Liver (tissue), 9 donors: ENCODE measurements around the gene MICAL2. TPM values are rescaled to one million over a fixed set of nuclear protein-coding genes. Genes with fewer than 3 reads are reported as not detected.
A peak's percentile ranks its signal among the peaks of the same experiment; 100 is the strongest.

ENCODE experiments used
- DNase-seq: peaks from one replicate; pipeline ENCODE4 v3.0.0-alpha.2; 2017; ENCODE audit warnings: low spot score
- H3K27ac ChIP-seq, 2 donors: one replicate each; pipeline ENCODE4 v1.7.0; 2013; ENCODE audit warnings: inconsistent platforms in 2 of 2, low read length in 2 of 2, control low read depth in 1 of 2, low read depth in 1 of 2, mild to moderate bottlenecking in 1 of 2
- H3K27me3 ChIP-seq, 4 donors: one replicate each; pipeline versions ENCODE4 v1.6.1 to v1.7.0; 2013; ENCODE audit warnings: low read length in 3 of 4, inconsistent platforms in 1 of 4, mild to moderate bottlenecking in 1 of 4, moderate library complexity in 1 of 4; ENCODE audit not compliant: control insufficient read depth in 4 of 4, insufficient read depth in 4 of 4
- H3K36me3 ChIP-seq, 4 donors: one replicate each; pipeline versions ENCODE4 v1.6.1 to v1.7.0; 2013; ENCODE audit warnings: low read length in 3 of 4, mild to moderate bottlenecking in 3 of 4, low read depth in 1 of 4, moderate library complexity in 1 of 4; ENCODE audit not compliant: control insufficient read depth in 4 of 4, insufficient read depth in 3 of 4
- H3K4me1 ChIP-seq, 4 donors: one replicate each; pipeline versions ENCODE4 v1.6.1 to v1.7.0; 2013; ENCODE audit warnings: low read length in 3 of 4, mild to moderate bottlenecking in 3 of 4, moderate library complexity in 1 of 4; ENCODE audit not compliant: control insufficient read depth in 4 of 4, insufficient read depth in 4 of 4
- H3K4me3 ChIP-seq, 3 donors: one replicate each; pipeline versions ENCODE4 v1.6.1 to v1.7.0; 2013; ENCODE audit warnings: low read length in 3 of 3, control low read depth in 1 of 3, low read depth in 1 of 3, mild to moderate bottlenecking in 1 of 3
- H3K9ac ChIP-seq, 2 donors: one replicate each; pipeline ENCODE4 v1.7.0; 2013; ENCODE audit warnings: low read length in 2 of 2, mild to moderate bottlenecking in 2 of 2, moderate library complexity in 2 of 2, control low read depth in 1 of 2, low read depth in 1 of 2
- H3K9me3 ChIP-seq, 4 donors: one replicate each; pipeline versions ENCODE4 v1.6.1 to v1.7.0; 2013; ENCODE audit warnings: low read length in 3 of 4; ENCODE audit not compliant: control insufficient read depth in 4 of 4
- EGR1 ChIP-seq, 2 donors: IDR thresholded peaks; 2 replicates each; pipeline ENCODE4 v1.6.1; 2016 to 2018; ENCODE audit warnings: antibody characterized with exemption in 2 of 2, low read depth in 2 of 2
- FOXA1 ChIP-seq: IDR thresholded peaks from 2 replicates; pipeline ENCODE4 v1.6.1; 2016; ENCODE audit warnings: antibody characterized with exemption
- FOXA2 ChIP-seq: IDR thresholded peaks from 2 replicates; pipeline ENCODE4 v1.6.1; 2016; ENCODE audit warnings: antibody characterized with exemption
- GABPA ChIP-seq, 2 donors: IDR thresholded peaks in 1 of 2; conservative IDR thresholded peaks in 1 of 2; 2 replicates each; pipeline ENCODE4 v1.6.1; 2016; ENCODE audit warnings: antibody characterized with exemption in 2 of 2, mild to moderate bottlenecking in 1 of 2, moderate library complexity in 1 of 2
- HNF4A ChIP-seq, 2 donors: conservative IDR thresholded peaks; 2 replicates each; pipeline ENCODE4 v1.6.1; 2016; ENCODE audit warnings: antibody characterized with exemption in 2 of 2, mild to moderate bottlenecking in 2 of 2
- HNF4G ChIP-seq: IDR thresholded peaks from 2 replicates; pipeline ENCODE4 v1.6.1; 2016; ENCODE audit warnings: antibody characterized with exemption
- MAX ChIP-seq: IDR thresholded peaks from 2 replicates; pipeline ENCODE4 v1.6.1; 2016; ENCODE audit warnings: antibody characterized with exemption
- NR2F2 ChIP-seq: IDR thresholded peaks from 2 replicates; pipeline ENCODE4 v1.6.1; 2016; ENCODE audit warnings: antibody characterized with exemption
- RAD21 ChIP-seq, 2 donors: IDR thresholded peaks; 2 replicates each; pipeline ENCODE4 v1.6.1; 2016; ENCODE audit warnings: antibody characterized with exemption in 2 of 2, mild to moderate bottlenecking in 2 of 2
- RXRA ChIP-seq, 2 donors: IDR thresholded peaks; 2 replicates each; pipeline ENCODE4 v1.6.1; 2017 to 2018; ENCODE audit warnings: antibody characterized with exemption in 2 of 2, mild to moderate bottlenecking in 1 of 2
- SP1 ChIP-seq: IDR thresholded peaks from 2 replicates; pipeline ENCODE4 v1.6.1; 2018; ENCODE audit warnings: antibody characterized with exemption, mild to moderate bottlenecking
- TAF1 ChIP-seq: conservative IDR thresholded peaks from 2 replicates; pipeline ENCODE4 v1.6.1; 2016; ENCODE audit warnings: antibody characterized with exemption, mild to moderate bottlenecking
- YY1 ChIP-seq: IDR thresholded peaks from 2 replicates; pipeline ENCODE4 v1.6.1; 2016; ENCODE audit warnings: antibody characterized with exemption, mild to moderate bottlenecking
- ZBTB33 ChIP-seq: IDR thresholded peaks from 2 replicates; pipeline ENCODE4 v1.6.1; 2016; ENCODE audit warnings: antibody characterized with exemption
- whole genome bisulfite sequencing: extraction: QIAGEN DNeasy Blood & Tissue Kit; methylation state at CpG from one replicate; pipeline ENCODE4 v1.1.7; 2013; 5-methylcytosine and 5-hydroxymethylcytosine counted together
- polyA plus RNA-seq, 2 donors: library from polyadenylated mRNA; stranded (reverse) in 1 of 2; unstranded in 1 of 2; fragments of 200-250 nt in 1 of 2; fragments of >200 nt in 1 of 2; fragmentation: Nextera tagmentation in 1 of 2; extraction: Ambion mirVana in 1 of 2; gene quantifications; one replicate each; pipeline versions ENCODE4 v1.2.1 to v1.2.3, GENCODE V29; 2013 to 2015
- total RNA-seq, 2 donors: library from RNA; depleted of rRNA; stranded (reverse); fragments of >200 nt; gene quantifications; one replicate each; pipeline ENCODE4 v1.2.3, GENCODE V29; 2014
- TF ChIP-seq, protein P1 (sequence below): fragments of 150-350 bp; IDR thresholded peaks from 2 replicates; pipeline ENCODE4 v1.5.1; 2017; ENCODE audit warnings: improper control_type of control experiment, low read depth, low read length; ENCODE audit not compliant: missing input control
- TF ChIP-seq, protein P2 (sequence below): IDR thresholded peaks from 2 replicates; pipeline ENCODE4 v1.6.1; 2016; ENCODE audit warnings: antibody characterized with exemption, mild to moderate bottlenecking
- TF ChIP-seq, protein P3 (sequence below): IDR thresholded peaks from 2 replicates; pipeline ENCODE4 v1.6.1; 2016; ENCODE audit warnings: antibody characterized with exemption
- donor health status: healthy.
- donor health status: healthy.
- donor health status: healthy.
- donor health status: healthy.
- donor health status: healthy.

The MICAL2 gene
- total and polyA plus RNA-seq, 4 donors = 17.5 to 113 (median 42.9) TPM

DNA sequence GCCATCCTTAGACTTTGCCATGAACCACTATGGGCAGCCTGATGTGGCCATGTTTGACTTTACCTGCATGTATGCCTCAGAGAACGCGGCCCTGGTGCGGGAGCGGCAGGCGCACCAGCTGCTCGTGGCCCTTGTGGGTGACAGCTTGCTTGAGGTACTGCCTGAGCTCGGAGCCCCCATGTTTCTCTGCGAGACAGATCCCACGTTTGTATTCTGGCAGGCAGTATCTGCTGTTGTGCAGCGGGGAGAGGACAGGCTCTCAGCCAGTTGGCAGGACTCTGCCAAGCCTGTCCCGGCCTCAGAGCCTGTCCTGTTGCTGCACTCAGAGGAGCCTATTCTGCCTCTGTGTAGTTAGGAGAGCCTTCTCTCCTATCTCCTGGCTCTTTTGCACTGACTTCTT lies 109.9 kb downstream of the MICAL2 start:
- H3K27ac ChIP-seq = peak overlapping the region; percentile 47 to 55
- H3K27me3 ChIP-seq = no peaks in the 10 kb centered on the region
- peaks cover 8 to 51% (median 38%) of the 10 kb centered on the region in 4 donors for H3K4me1 ChIP-seq
- WGBS = 56% methylated on average over 11 of the region's 11 CpGs
- H3K4me3 ChIP-seq = no peak overlapping the region
- H3K9ac ChIP-seq = no peak overlapping the region
- TF ChIP-seq, protein P1, sequence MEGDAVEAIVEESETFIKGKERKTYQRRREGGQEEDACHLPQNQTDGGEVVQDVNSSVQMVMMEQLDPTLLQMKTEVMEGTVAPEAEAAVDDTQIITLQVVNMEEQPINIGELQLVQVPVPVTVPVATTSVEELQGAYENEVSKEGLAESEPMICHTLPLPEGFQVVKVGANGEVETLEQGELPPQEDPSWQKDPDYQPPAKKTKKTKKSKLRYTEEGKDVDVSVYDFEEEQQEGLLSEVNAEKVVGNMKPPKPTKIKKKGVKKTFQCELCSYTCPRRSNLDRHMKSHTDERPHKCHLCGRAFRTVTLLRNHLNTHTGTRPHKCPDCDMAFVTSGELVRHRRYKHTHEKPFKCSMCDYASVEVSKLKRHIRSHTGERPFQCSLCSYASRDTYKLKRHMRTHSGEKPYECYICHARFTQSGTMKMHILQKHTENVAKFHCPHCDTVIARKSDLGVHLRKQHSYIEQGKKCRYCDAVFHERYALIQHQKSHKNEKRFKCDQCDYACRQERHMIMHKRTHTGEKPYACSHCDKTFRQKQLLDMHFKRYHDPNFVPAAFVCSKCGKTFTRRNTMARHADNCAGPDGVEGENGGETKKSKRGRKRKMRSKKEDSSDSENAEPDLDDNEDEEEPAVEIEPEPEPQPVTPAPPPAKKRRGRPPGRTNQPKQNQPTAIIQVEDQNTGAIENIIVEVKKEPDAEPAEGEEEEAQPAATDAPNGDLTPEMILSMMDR = no peak
- TF ChIP-seq ZBTB33 (no peak), RXRA (IDR thresholded peaks at IDR 0.05) (peak; percentile 21 to 37), FOXA2 (no peak), HNF4A (conservative IDR thresholded peaks at IDR 0.05) (peak; percentile 42 to 48), FOXA1 (no peak), HNF4G (no peak), SP1 (peak; percentile 25), NR2F2 (no peak), YY1 (peak; percentile 67), RAD21 (IDR thresholded peaks at IDR 0.05) (peak in 1 of 2 donors; percentile 32), MAX (no peak)
- TF ChIP-seq, protein P2, sequence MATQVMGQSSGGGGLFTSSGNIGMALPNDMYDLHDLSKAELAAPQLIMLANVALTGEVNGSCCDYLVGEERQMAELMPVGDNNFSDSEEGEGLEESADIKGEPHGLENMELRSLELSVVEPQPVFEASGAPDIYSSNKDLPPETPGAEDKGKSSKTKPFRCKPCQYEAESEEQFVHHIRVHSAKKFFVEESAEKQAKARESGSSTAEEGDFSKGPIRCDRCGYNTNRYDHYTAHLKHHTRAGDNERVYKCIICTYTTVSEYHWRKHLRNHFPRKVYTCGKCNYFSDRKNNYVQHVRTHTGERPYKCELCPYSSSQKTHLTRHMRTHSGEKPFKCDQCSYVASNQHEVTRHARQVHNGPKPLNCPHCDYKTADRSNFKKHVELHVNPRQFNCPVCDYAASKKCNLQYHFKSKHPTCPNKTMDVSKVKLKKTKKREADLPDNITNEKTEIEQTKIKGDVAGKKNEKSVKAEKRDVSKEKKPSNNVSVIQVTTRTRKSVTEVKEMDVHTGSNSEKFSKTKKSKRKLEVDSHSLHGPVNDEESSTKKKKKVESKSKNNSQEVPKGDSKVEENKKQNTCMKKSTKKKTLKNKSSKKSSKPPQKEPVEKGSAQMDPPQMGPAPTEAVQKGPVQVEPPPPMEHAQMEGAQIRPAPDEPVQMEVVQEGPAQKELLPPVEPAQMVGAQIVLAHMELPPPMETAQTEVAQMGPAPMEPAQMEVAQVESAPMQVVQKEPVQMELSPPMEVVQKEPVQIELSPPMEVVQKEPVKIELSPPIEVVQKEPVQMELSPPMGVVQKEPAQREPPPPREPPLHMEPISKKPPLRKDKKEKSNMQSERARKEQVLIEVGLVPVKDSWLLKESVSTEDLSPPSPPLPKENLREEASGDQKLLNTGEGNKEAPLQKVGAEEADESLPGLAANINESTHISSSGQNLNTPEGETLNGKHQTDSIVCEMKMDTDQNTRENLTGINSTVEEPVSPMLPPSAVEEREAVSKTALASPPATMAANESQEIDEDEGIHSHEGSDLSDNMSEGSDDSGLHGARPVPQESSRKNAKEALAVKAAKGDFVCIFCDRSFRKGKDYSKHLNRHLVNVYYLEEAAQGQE = no peak
- TF ChIP-seq, protein P3, sequence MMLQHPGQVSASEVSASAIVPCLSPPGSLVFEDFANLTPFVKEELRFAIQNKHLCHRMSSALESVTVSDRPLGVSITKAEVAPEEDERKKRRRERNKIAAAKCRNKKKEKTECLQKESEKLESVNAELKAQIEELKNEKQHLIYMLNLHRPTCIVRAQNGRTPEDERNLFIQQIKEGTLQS = no peak
- H3K9me3 ChIP-seq = no peaks in the 10 kb centered on the region
- DNase-seq = no peak
- peaks cover 0 to 11% (median under 1%) of the 10 kb centered on the region in 4 donors for H3K36me3 ChIP-seq

DNA sequence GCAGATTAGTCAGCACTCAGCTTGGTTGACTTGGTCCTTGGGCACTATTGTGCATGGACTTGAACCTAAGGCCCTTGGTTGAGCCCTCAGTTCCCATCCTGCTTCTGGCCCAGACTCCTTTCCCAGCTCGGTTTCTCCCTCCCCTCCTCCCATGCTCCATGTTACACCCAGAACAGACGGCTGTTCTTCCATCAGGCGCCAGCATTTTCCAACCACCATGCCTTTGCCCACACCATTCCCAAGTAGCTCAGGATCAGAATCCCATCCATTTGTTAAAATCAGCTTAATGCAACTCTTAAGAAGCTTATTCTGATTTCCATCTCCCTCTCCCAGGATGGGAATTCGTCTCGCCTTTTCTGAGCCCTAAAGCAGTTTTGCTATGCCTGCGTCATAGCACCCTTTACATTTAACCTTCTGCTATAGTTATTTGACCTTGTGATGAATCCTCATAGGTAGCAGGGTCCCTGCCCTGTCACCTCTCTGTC lies 110.7 kb downstream of the MICAL2 start:
- Histone ChIP-seq H3K27ac (peak overlapping the region in 1 of 2 donors; percentile 47), H3K4me1 (peaks cover 8 to 51% (median 38%) of the 10 kb centered on the region in 4 donors), H3K27me3 (no peaks in the 10 kb centered on the region), H3K9ac (no peak overlapping the region), H3K4me3 (no peak overlapping the region), H3K36me3 (peaks cover 0 to 14% (median 2%) of the 10 kb centered on the region in 4 donors), H3K9me3 (no peaks in the 10 kb centered on the region)
- DNase-seq = no peak
- WGBS = 95% methylated on average over 6 of the region's 6 CpGs
- no peak for TF ChIP-seq EGR1 (IDR thresholded peaks at IDR 0.05; ENCODE audit: low read depth in 2 of 2)
- no peak for TF ChIP-seq ZBTB33
- TF ChIP-seq RAD21 (IDR thresholded peaks at IDR 0.05) = no peak
- no peak for TF ChIP-seq FOXA2
- no peak for TF ChIP-seq GABPA (IDR thresholded peaks at IDR 0.05 in 1 of 2, conservative IDR thresholded peaks at IDR 0.05 in 1 of 2)
- no peak for TF ChIP-seq HNF4G
- TF ChIP-seq TAF1 = no peak
